ENCODE results near the gene GALNT10. TPM values are rescaled to one million over a fixed set of nuclear protein-coding genes. Genes with fewer than 3 reads are reported as not detected.

GALNT10 gene
- total and polyA plus RNA-seq, 2 of the 8 experiments (the other 6 are each of a cell fraction or from before 2014, with no cell fraction given): 4.6 to 15.5 TPM

GRCh38 chr5:154368041-154368800 lies 177.7 kb downstream of the GALNT10 start:
- H3K14ac ChIP-seq (ENCODE audit: insufficient read length): no peak overlapping the region
- no peak overlapping the region for H3K18ac ChIP-seq (ENCODE audit: extremely low read depth, low read length)
- no peak overlapping the region; the same call in 1 of the 2 replicates for H2BK12ac ChIP-seq (ENCODE audit: low read depth, low read length)
- no peak overlapping the region for H2AFZ ChIP-seq (ENCODE audit: low read length)
- no peak overlapping the region for H4K5ac ChIP-seq (ENCODE audit: insufficient read length, low read depth, low read length)
- no peak overlapping the region for H3K4me2 ChIP-seq (ENCODE audit: insufficient read depth in 1 of 2, low read depth in 2 of 2, low read length in 2 of 2)
- CTCF ChIA-PET (ENCODE audit: partially characterized antibody): interaction anchor here (1.2 to 1.3 kb wide), 3 partner anchors 53 to 179 kb away, joined by 3 read pairs; no protein-coding TSS in a partner anchor
- no peaks in the 10 kb centered on the region for H3K79me1 ChIP-seq (ENCODE audit: low read depth, low read length)
- H3K4ac ChIP-seq (replicated peaks; ENCODE audit: insufficient read length, low read depth, low read length): no peak overlapping the region
- H3K23me2 ChIP-seq (ENCODE audit: low read depth, low read length): no peaks in the 10 kb centered on the region
- POLR2A ChIA-PET (ENCODE audit: partially characterized antibody): no interaction called here
- no peaks in the 10 kb centered on the region for H4K20me1 ChIP-seq (replicated peaks in 1 of 2; ENCODE audit: control insufficient read depth in 1 of 2, insufficient read depth in 2 of 2, low read length in 2 of 2)
- H3K23ac ChIP-seq (ENCODE audit: insufficient read length): no peak overlapping the region
- H2BK15ac ChIP-seq (ENCODE audit: low read length): no peak overlapping the region
- no peak overlapping the region; the same call in 1 of the 2 replicates for H2BK5ac ChIP-seq (ENCODE audit: low read depth, low read length)
- no peak overlapping the region for H4K91ac ChIP-seq (replicated peaks; ENCODE audit: insufficient read length, low read length)
- peaks cover 6 to 11% (median 9%) of the 10 kb centered on the region in 4 experiments; a peak in 6 of 7 replicates for H3K4me1 ChIP-seq (replicated peaks in 1 of 4; ENCODE audit: control insufficient read depth in 3 of 4, insufficient read depth in 4 of 4, low read length in 3 of 4)
- DNase-seq (ENCODE audit: low read depth in 1 of 2, low spot score in 2 of 2) (peak in 1 of 2 experiments; percentile 47), FAIRE-seq (no peak)
- no peak overlapping the region for H2BK120ac ChIP-seq (replicated peaks; ENCODE audit: low read depth, low read length)
- H2AK5ac ChIP-seq (ENCODE audit: low read depth, low read length): no peak overlapping the region
- no peaks in the 10 kb centered on the region for H3K79me2 ChIP-seq (ENCODE audit: control insufficient read depth in 1 of 2, insufficient read depth in 2 of 2, low read length in 2 of 2)
- 0 out of 7 replicates have a peak, but pooled peaks cover 0 to 2% (median 0%) of the 10 kb centered on the region in 4 experiments for H3K27me3 ChIP-seq (replicated peaks in 1 of 4; ENCODE audit: control insufficient read depth in 3 of 4, extremely low read depth in 1 of 4, insufficient read depth in 3 of 4, low read length in 3 of 4)
- no peaks in the 10 kb centered on the region for H3K9me3 ChIP-seq (ENCODE audit: insufficient read depth in 2 of 2, low read depth in 1 of 2, low read length in 1 of 2)
- no peak overlapping the region for H3K56ac ChIP-seq (replicated peaks; ENCODE audit: insufficient read length, low read depth, low read length)
- 86% methylated on average over 6 of the region's 6 CpGs; no CpG with 5 or more reads in 1 of the 2 experiments for WGBS, 2 experiments (ENCODE audit: extremely low coverage in 1 of 2, insufficient coverage in 1 of 2, insufficient read length in 1 of 2, insufficient replicate concordance in 2 of 2, low coverage in 1 of 2, low lambda C conversion rate in 2 of 2, missing lambda C conversion rate in 1 of 2)
- H3K4me3 ChIP-seq (ENCODE audit: extremely low read depth in 1 of 4, insufficient read depth in 2 of 4, low read depth in 3 of 4, low read length in 4 of 4): no peak overlapping the region
- H4K8ac ChIP-seq (ENCODE audit: extremely low read depth, insufficient read depth, low read length): no peak overlapping the region
- no peak overlapping the region for H3K9ac ChIP-seq (replicated peaks in 1 of 4; ENCODE audit: extremely low read depth in 1 of 4, low read depth in 3 of 4, low read length in 3 of 4)
- no peaks in the 10 kb centered on the region for H3K36me3 ChIP-seq (ENCODE audit: control insufficient read depth in 2 of 4, insufficient read depth in 4 of 4, low read length in 3 of 4)
- no peak overlapping the region; the same call in 1 of the 2 replicates for H2BK20ac ChIP-seq (ENCODE audit: low read length)
- no peak overlapping the region for H3K27ac ChIP-seq (ENCODE audit: low read depth, low read length)
- TF ChIP-seq POLR2AphosphoS5 (IDR thresholded peaks at IDR 0.05; ENCODE audit: low read depth, low read length) (no peak), TEAD4 (IDR thresholded peaks at IDR 0.05; ENCODE audit: low read depth, low read length) (peak; percentile 76), JUND (IDR thresholded peaks at IDR 0.05; ENCODE audit: low read length) (peak; percentile 94), CBX5 (IDR thresholded peaks at IDR 0.05; ENCODE audit: low read depth, low read length) (no peak), YY1 (IDR thresholded peaks at IDR 0.05; ENCODE audit: low read depth, low read length) (no peak), SRF (IDR thresholded peaks at IDR 0.05; ENCODE audit: low read depth, low read length) (no peak), EP300 (IDR thresholded peaks at IDR 0.05; ENCODE audit: borderline replicate concordance in 1 of 2, low read depth in 2 of 2, low read length in 2 of 2) (no peak)
- TF ChIP-seq, protein P1, sequence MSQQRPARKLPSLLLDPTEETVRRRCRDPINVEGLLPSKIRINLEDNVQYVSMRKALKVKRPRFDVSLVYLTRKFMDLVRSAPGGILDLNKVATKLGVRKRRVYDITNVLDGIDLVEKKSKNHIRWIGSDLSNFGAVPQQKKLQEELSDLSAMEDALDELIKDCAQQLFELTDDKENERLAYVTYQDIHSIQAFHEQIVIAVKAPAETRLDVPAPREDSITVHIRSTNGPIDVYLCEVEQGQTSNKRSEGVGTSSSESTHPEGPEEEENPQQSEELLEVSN (IDR thresholded peaks at IDR 0.05): no peak
